DOHH2 (cell line): Measurements from ENCODE around the gene PRKN.

Experiments used
- H3F3A ChIP-seq: fragments of 200-600 bp; sonication (generic), shearing (Covaris generic); 2 replicates; pipeline ENCODE4 v1.6.0; 2016; ENCODE audit warnings: antibody characterized with exemption, mild to moderate bottlenecking; ENCODE audit not compliant: control insufficient read depth, insufficient read depth
- H3K27ac ChIP-seq: fragments of 200-600 bp; sonication (generic); 2 replicates; pipeline ENCODE4 v1.5.1; 2014; ENCODE audit warnings: low read depth, mild to moderate bottlenecking, low read length, moderate library complexity
- H3K27me3 ChIP-seq: fragments of 200-600 bp; sonication (generic); 2 replicates; pipeline ENCODE4 v1.6.1; 2014; ENCODE audit warnings: mild to moderate bottlenecking, low read length, mixed read lengths; ENCODE audit not compliant: control insufficient read depth
- H3K36me3 ChIP-seq: fragments of 200-600 bp; sonication (generic); 2 replicates; pipeline ENCODE4 v1.6.1; 2014; ENCODE audit warnings: mild to moderate bottlenecking, low read length, moderate library complexity, mixed read lengths; ENCODE audit not compliant: control insufficient read depth
- H3K4me1 ChIP-seq: fragments of 200-600 bp; sonication (generic); 2 replicates; pipeline ENCODE4 v1.6.1; 2014; ENCODE audit warnings: mild to moderate bottlenecking, low read length, mixed read lengths; ENCODE audit not compliant: control insufficient read depth
- H3K4me2 ChIP-seq: fragments of 200-600 bp; sonication (generic); 2 replicates; pipeline ENCODE4 v1.6.0; 2014; ENCODE audit warnings: mild to moderate bottlenecking, low read length, moderate library complexity
- H3K4me3 ChIP-seq: fragments of 200-600 bp; sonication (generic); 2 replicates; pipeline ENCODE4 v1.5.1; 2014; ENCODE audit warnings: mild to moderate bottlenecking, low read length, mixed read lengths
- H3K79me2 ChIP-seq: fragments of 200-600 bp; sonication (generic); 2 replicates; pipeline ENCODE4 v1.6.1; 2014; ENCODE audit warnings: mild to moderate bottlenecking, low read length, mixed read lengths; ENCODE audit not compliant: control insufficient read depth
- H3K9me2 ChIP-seq: fragments of 200-600 bp; sonication (generic); replicated peaks from 2 replicates; pipeline ENCODE4 v1.6.1; 2014; ENCODE audit warnings: mild to moderate bottlenecking, low read length, mixed read lengths; ENCODE audit not compliant: control insufficient read depth
- H3K9me3 ChIP-seq: fragments of 200-600 bp; sonication (generic); 2 replicates; pipeline ENCODE4 v1.6.1; 2014; ENCODE audit warnings: antibody characterized with exemption, low read length, mixed read lengths; ENCODE audit not compliant: control insufficient read depth, insufficient read depth
- H4K20me1 ChIP-seq: fragments of 200-600 bp; sonication (generic); 2 replicates; pipeline ENCODE4 v1.6.0; 2014; ENCODE audit warnings: low read depth, mild to moderate bottlenecking, antibody characterized with exemption, low read length, moderate library complexity; ENCODE audit not compliant: control insufficient read depth, insufficient read depth
- CTCF ChIP-seq: fragments of 200-600 bp; sonication (generic); IDR thresholded peaks from one replicate; pipeline ENCODE4 v1.5.1; 2014; ENCODE audit warnings: antibody characterized with exemption, mild to moderate bottlenecking, low read depth, low read length; ENCODE audit not compliant: poor library complexity, severe bottlenecking
- EZH2phosphoT487 ChIP-seq: fragments of 200-600 bp; sonication (generic); IDR thresholded peaks from 2 replicates; pipeline ENCODE4 v1.6.1; 2017; ENCODE audit warnings: borderline replicate concordance, mild to moderate bottlenecking, antibody characterized with exemption, low read length, moderate library complexity, mixed read lengths

PRKN gene

GRCh38 chr6:161918109-161918531 lies 809.4 kb downstream of the PRKN start:
- H4K20me1 ChIP-seq: no peaks in the 10 kb centered on the region
- no peaks in the 10 kb centered on the region for H3K4me1 ChIP-seq
- H3K4me2 ChIP-seq: no peak overlapping the region
- H3K27me3 ChIP-seq: no peaks in the 10 kb centered on the region
- no peaks in the 10 kb centered on the region for H3K79me2 ChIP-seq
- no peaks in the 10 kb centered on the region for H3K36me3 ChIP-seq
- H3F3A ChIP-seq: no peaks in the 10 kb centered on the region
- H3K9me2 ChIP-seq: no peaks in the 10 kb centered on the region
- TF ChIP-seq CTCF (no peak), EZH2phosphoT487 (no peak)
- no peaks in the 10 kb centered on the region for H3K9me3 ChIP-seq
- no peak overlapping the region for H3K27ac ChIP-seq
- H3K4me3 ChIP-seq: no peak overlapping the region

GRCh38 chr6:161917645-161918044 lies 809.9 kb downstream of the PRKN start:
- no peaks in the 10 kb centered on the region for H3F3A ChIP-seq
- H3K9me3 ChIP-seq: no peaks in the 10 kb centered on the region
- no peaks in the 10 kb centered on the region for H3K36me3 ChIP-seq
- H3K79me2 ChIP-seq: no peaks in the 10 kb centered on the region
- H3K4me2 ChIP-seq: no peak overlapping the region
- no peak overlapping the region for H3K27ac ChIP-seq
- no peaks in the 10 kb centered on the region for H3K4me1 ChIP-seq
- TF ChIP-seq EZH2phosphoT487: no peak
- no peak for TF ChIP-seq CTCF
- no peaks in the 10 kb centered on the region for H3K9me2 ChIP-seq
- H3K27me3 ChIP-seq: no peaks in the 10 kb centered on the region
- no peaks in the 10 kb centered on the region for H4K20me1 ChIP-seq
- no peak overlapping the region for H3K4me3 ChIP-seq

DNA sequence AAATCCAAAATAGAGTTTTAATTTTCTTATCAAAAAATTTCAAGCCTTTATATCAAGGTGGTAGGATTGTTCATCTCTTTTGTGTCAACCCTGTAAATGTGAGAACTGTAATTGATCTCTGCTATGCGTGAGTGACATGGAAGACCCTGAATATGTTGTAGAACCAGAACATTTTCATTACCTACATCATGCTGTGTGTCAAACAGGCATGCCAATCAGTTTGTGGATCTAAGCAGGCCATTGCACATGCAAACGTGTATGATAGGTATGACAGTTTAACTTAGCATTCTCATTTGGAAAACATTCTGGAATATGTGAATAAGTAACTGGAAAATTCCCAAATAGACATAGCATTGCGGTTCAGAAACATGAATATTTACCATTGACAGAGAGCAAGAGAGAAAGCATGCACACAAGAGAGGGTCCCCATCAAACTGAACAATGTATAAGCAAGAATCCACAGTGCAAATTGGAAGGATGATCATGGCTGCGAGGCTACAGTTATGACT lies 812.1 kb downstream of the PRKN start:
- H3K9me3 ChIP-seq: no peaks in the 10 kb centered on the region
- no peaks in the 10 kb centered on the region for H4K20me1 ChIP-seq
- H3K27ac ChIP-seq: no peak overlapping the region
- TF ChIP-seq CTCF: no peak
- TF ChIP-seq EZH2phosphoT487: no peak
- H3K79me2 ChIP-seq: no peaks in the 10 kb centered on the region
- no peaks in the 10 kb centered on the region for H3K4me1 ChIP-seq
- no peaks in the 10 kb centered on the region for H3K36me3 ChIP-seq
- H3K4me2 ChIP-seq: no peak overlapping the region
- H3F3A ChIP-seq: no peaks in the 10 kb centered on the region
- H3K9me2 ChIP-seq: no peaks in the 10 kb centered on the region
- no peak overlapping the region for H3K4me3 ChIP-seq
- no peaks in the 10 kb centered on the region for H3K27me3 ChIP-seq

DNA sequence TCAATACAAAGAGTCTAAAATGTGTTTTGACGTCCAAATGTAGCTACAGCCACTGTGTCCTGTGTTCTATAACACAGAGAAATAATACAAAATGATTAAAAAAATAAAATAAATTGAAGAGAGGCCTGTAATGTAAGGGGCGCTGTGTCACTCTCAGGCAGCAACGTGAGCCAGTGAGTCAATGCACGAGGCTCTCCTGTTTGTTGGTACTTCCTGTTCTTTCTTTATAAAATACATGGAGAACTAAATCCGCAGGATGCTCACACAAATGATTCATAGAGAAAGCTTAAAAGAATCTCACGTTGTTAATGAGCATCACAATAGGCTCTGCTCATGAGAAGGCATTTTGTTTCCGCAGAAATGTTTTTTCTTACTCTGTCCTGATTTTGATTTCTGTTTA lies 818.7 kb downstream of the PRKN start:
- no peaks in the 10 kb centered on the region for H3K79me2 ChIP-seq
- TF ChIP-seq CTCF: no peak
- TF ChIP-seq EZH2phosphoT487: no peak

More for the DNA sequence above, 818.7 kb downstream of the PRKN start:
- H3K4me1 ChIP-seq: no peaks in the 10 kb centered on the region
- no peak overlapping the region for H3K4me3 ChIP-seq
- H3K4me2 ChIP-seq: no peak overlapping the region
- H3K36me3 ChIP-seq: no peaks in the 10 kb centered on the region
- H3K9me2 ChIP-seq: no peaks in the 10 kb centered on the region
- no peaks in the 10 kb centered on the region for H3F3A ChIP-seq
- H3K27ac ChIP-seq: no peak overlapping the region
- no peaks in the 10 kb centered on the region for H4K20me1 ChIP-seq
- no peaks in the 10 kb centered on the region for H3K27me3 ChIP-seq
- H3K9me3 ChIP-seq: no peaks in the 10 kb centered on the region
